ENCODE results near the gene PSENEN.

- TF ChIP-seq EZH2phosphoT487 (IDR thresholded peaks at IDR 0.05; ENCODE audit: borderline replicate concordance) (no peak), CTCF (conservative IDR thresholded peaks at IDR 0.05; ENCODE audit: low read length) (no peak)
Observed at GRCh38 chr19:35777086-35777841, 31.8 kb downstream of the PSENEN start.

Measured in Loucy (cell line).